ENCODE results near the gene SFN.
"Not testable (repeated sequence)": the region's sequence is repeated elsewhere in the genome, so short reads cannot be mapped to it uniquely, and the experiment has no call there.

The SFN gene

GRCh38 chr1:26862781-26863684 lies at the start of gene SFN:
SFN (plus strand) TSS chr1:26863149; CDS start chr1:26863213, 64 bp downstream.
- no peak for DNase-seq (ENCODE audit: low spot score)

GRCh38 chr1:26814377-26814776 lies 48.6 kb upstream of the SFN start:
- DNase-seq (ENCODE audit: low spot score), result no peak

GRCh38 chr1:26814893-26815292 lies 48.1 kb upstream of the SFN start:
- DNase-seq (ENCODE audit: low spot score), result no peak

GRCh38 chr1:26820784-26821269 lies 42.1 kb upstream of the SFN start:
- DNase-seq (ENCODE audit: low spot score), result no peak

- DNase-seq (ENCODE audit: low spot score), result no peak
Measured at GRCh38 chr1:26822737-26823395, 40.1 kb upstream of the SFN start.

GRCh38 chr1:26824731-26825130 lies 38.2 kb upstream of the SFN start:
- DNase-seq (ENCODE audit: low spot score), result no peak

GRCh38 chr1:26826261-26827105 lies 36.5 kb upstream of the SFN start, which contains the start of gene ZDHHC18:
ZDHHC18 (plus strand) TSS chr1:26826688; CDS start chr1:26826805, 117 bp downstream.
- DNase-seq (ENCODE audit: low spot score), result peak; percentile 84

GRCh38 chr1:26827106-26827604 lies 35.8 kb upstream of the SFN start:
- DNase-seq (ENCODE audit: low spot score), result no peak

- DNase-seq (ENCODE audit: low spot score), result no peak
Measured at GRCh38 chr1:26827663-26828062, 35.3 kb upstream of the SFN start.

GRCh38 chr1:26828411-26828991 lies 34.4 kb upstream of the SFN start:
- no peak for DNase-seq (ENCODE audit: low spot score)

- no peak for DNase-seq (ENCODE audit: low spot score)
Measured at GRCh38 chr1:26829184-26829911, 33.6 kb upstream of the SFN start.

GRCh38 chr1:26831059-26831458 lies 31.9 kb upstream of the SFN start:
- DNase-seq (ENCODE audit: low spot score), result no peak

- DNase-seq (ENCODE audit: low spot score), result no peak
Measured at GRCh38 chr1:26831546-26832248, 31.3 kb upstream of the SFN start.

- DNase-seq (ENCODE audit: low spot score), result no peak
Measured at GRCh38 chr1:26832249-26832960, 30.5 kb upstream of the SFN start.

GRCh38 chr1:26833432-26834405 lies 29.2 kb upstream of the SFN start:
- no peak for DNase-seq (ENCODE audit: low spot score)

GRCh38 chr1:26837665-26838064 lies 25.3 kb upstream of the SFN start:
- not testable (repeated sequence) for DNase-seq (ENCODE audit: low spot score)

GRCh38 chr1:26838474-26839338 lies 24.2 kb upstream of the SFN start:
- no peak for DNase-seq (ENCODE audit: low spot score)

Data from left forelimb (tissue), 1 donor.